WI38 (cell line): ENCODE measurements around the gene SRRM3.

Experiments
- H3K4me3 ChIP-seq: 2 replicates; pipeline ENCODE4 v1.5.1; 2011; ENCODE audit warnings: low read depth, mild to moderate bottlenecking, control low read depth, low read length
- CTCF ChIP-seq: IDR thresholded peaks from 2 replicates; pipeline ENCODE4 v1.5.1; 2012; ENCODE audit warnings: low read depth, mild to moderate bottlenecking, control low read depth, low read length

SRRM3 gene

GRCh38 chr7:76325811-76326210 lies 124.1 kb downstream of the SRRM3 start:
- H3K4me3 ChIP-seq, result no peak overlapping the region
- no peak for TF ChIP-seq CTCF

- no peak for TF ChIP-seq CTCF
- H3K4me3 ChIP-seq, result no peak overlapping the region
Observed at GRCh38 chr7:76326646-76327233, 125.0 kb downstream of the SRRM3 start.

GRCh38 chr7:76327610-76328009 lies 125.9 kb downstream of the SRRM3 start:
- no peak overlapping the region for H3K4me3 ChIP-seq
- no peak for TF ChIP-seq CTCF

GRCh38 chr7:76328389-76328788 lies 126.7 kb downstream of the SRRM3 start:
- no peak for TF ChIP-seq CTCF
- no peak overlapping the region for H3K4me3 ChIP-seq

GRCh38 chr7:76329479-76329878 lies 127.8 kb downstream of the SRRM3 start:
- H3K4me3 ChIP-seq, result no peak overlapping the region
- TF ChIP-seq CTCF, result no peak

- TF ChIP-seq CTCF, result no peak
- no peak overlapping the region for H3K4me3 ChIP-seq
Observed at GRCh38 chr7:76330261-76330660, 128.6 kb downstream of the SRRM3 start.

- TF ChIP-seq CTCF, result no peak
Observed at GRCh38 chr7:76330673-76331072, 129.0 kb downstream of the SRRM3 start.

More at GRCh38 chr7:76330673-76331072, 129.0 kb downstream of the SRRM3 start:
- no peak overlapping the region for H3K4me3 ChIP-seq
